RWPE1 (cell line): Measurements from ENCODE around the gene PM20D2.

Source experiments
- CTCF ChIA-PET: fragments of 350-600 bp; sonication (Branson Sonifier 250); formaldehyde crosslinking; extraction: SDS; loops from one replicate; lab custom pipeline; 2021; lab: Yijun Ruan, JAX
- POLR2A ChIA-PET: fragments of 400-600 bp; formaldehyde crosslinking; extraction: SDS; loops from one replicate; lab custom pipeline; 2020; ENCODE audit warnings: antibody characterized with exemption; ENCODE audit not compliant: low non-redundant PET; lab: Yijun Ruan, JAX
- DNase-seq: peaks from one replicate; pipeline ENCODE4 v3.0.0; 2012; ENCODE audit warnings: low spot score
- H3K27ac ChIP-seq: fragments of 450-650 bp; 2 replicates; pipeline ENCODE4 v1.5.1; 2017
- CTCF ChIP-seq: fragments of 450-650 bp; conservative IDR thresholded peaks from 2 replicates; pipeline ENCODE4 v1.5.1; 2017; ENCODE audit warnings: low read depth, mild to moderate bottlenecking

Gene PM20D2

GRCh38 chr6:89144354-89144906 lies 1.4 kb upstream of the PM20D2 start:
- ChIA-PET CTCF (interaction anchor here (0.6 to 1.9 kb wide), 2 partner anchors 161 to 210 kb away, joined by 4 to 13 read pairs; no protein-coding TSS in a partner anchor), POLR2A (no interaction called here)
- TF ChIP-seq CTCF = no peak
- no peak overlapping the region for H3K27ac ChIP-seq
- no peak for DNase-seq

GRCh38 chr6:89145091-89145955 lies 532 bp upstream of the PM20D2 start:
- POLR2A ChIA-PET = no interaction called here
- DNase-seq = peak; percentile 30
- CTCF ChIA-PET = interaction anchor here (0.6 to 1.9 kb wide), 3 partner anchors 34 to 728 kb away, joined by 3 to 13 read pairs (median 3); no protein-coding TSS in a partner anchor
- no peak for TF ChIP-seq CTCF
- H3K27ac ChIP-seq = peak overlapping the region; percentile 87

DNA sequence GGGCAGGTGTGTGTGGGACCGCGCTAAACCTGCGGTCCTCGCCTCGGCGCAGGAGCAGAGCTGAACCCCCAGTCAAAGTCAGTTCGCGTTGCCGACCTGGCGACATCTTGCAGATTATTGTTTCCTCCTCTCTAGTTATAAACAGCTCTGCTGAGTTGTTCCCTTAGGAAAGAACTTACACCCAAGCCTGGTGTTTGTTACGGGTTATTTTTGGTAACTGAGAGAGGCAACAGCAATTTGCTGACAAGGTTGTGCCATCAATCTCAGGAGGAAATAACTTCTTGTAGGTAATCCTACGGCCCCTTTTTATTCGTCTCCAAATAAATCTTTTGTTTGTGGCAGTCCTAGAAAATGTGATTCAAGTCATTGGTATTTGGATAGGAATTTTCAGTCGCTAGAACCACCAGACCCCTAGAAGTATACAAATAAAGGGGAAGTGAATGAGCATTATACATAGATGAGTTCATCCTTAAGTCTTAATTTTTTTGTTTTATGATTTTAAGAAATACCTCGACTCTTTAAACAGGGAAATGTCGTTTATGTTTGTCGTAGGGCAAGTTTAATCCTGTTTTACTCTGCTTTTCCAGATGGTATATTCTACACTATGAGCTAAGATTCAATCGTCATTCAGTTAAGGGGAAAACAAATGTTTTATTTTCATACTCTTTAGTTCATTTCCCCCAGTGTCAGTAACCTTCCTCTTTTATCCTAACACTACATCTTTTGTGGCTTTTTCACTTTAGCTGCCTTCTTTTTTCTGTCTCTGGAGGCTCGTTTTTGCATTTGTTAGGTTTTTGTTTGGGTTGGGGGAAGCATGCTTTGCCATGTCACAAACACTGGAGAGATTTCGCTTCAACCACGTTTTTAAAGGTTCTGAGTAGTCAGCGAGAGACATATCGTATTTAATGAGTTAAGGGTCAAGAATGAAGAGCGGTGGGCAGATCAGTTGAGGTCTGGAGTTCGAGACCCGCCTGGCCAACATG lies 1.2 kb downstream of the PM20D2 start:
- CTCF ChIA-PET = interaction anchor here (0.7 to 1.0 kb wide), 2 partner anchors 164 to 228 kb away, joined by 3 to 9 read pairs; no protein-coding TSS in a partner anchor
- DNase-seq = peak; percentile 45
- H3K27ac ChIP-seq = peak overlapping the region; percentile 87
- POLR2A ChIA-PET = interaction anchor here (0.6 kb wide), 1 partner anchor 146 kb away, joined by 4 read pairs; no protein-coding TSS in a partner anchor
- TF ChIP-seq CTCF = no peak

- no peak for TF ChIP-seq CTCF
- no peak for DNase-seq
- ChIA-PET CTCF (interaction anchor here (1.0 kb wide), 1 partner anchor 165 kb away, joined by 9 read pairs; no protein-coding TSS in a partner anchor), POLR2A (interaction anchor here (0.6 kb wide), 1 partner anchor 147 kb away, joined by 4 read pairs; no protein-coding TSS in a partner anchor)
- H3K27ac ChIP-seq = 0 out of 2 replicates have a peak overlapping the region, but pooled peaks have one; percentile 28
Observed at GRCh38 chr6:89148016-89148750, 2.3 kb downstream of the PM20D2 start.

DNA sequence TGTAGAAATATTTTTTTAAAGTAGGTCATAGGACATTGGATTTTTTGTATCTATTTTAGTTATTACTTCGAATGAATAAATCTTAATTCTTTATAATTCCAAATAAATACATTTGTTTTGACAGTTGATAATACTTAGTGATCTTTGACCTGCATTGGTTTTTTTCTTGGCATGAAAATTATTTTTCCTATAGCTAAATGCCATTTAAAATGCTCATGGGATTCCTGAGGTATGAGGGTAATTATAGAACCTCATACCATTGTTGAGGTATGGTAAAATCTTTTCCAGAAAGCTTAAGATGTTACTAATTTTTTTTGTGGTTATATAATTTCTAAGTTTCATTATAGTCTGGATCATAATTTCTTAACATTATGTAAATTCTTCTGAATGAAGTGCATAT lies 8.3 kb downstream of the PM20D2 start:
- TF ChIP-seq CTCF = no peak
- ChIA-PET POLR2A (no interaction called here), CTCF (no interaction called here)
- no peak for DNase-seq
- H3K27ac ChIP-seq = no peak overlapping the region
